Ureter (tissue), 1 donor: ENCODE measurements around the gene MINK1. TPM values are rescaled to one million over a fixed set of nuclear protein-coding genes. Genes with fewer than 3 reads are reported as not detected.
A peak's percentile ranks its signal among the peaks of the same experiment; 100 is the strongest.
"Not testable (repeated sequence)": the region's sequence is repeated elsewhere in the genome, so short reads cannot be mapped to it uniquely, and the experiment has no call there.

Experiments used
- DNase-seq: peaks from one replicate; pipeline ENCODE4 v3.0.0-alpha.2; 2020; ENCODE audit warnings: low spot score
- total RNA-seq: library from RNA; stranded (reverse); gene quantifications from one replicate; pipeline ENCODE4 v1.2.4, GENCODE V29; 2023
- donor health status: DM: yes; HTN: yes; CAD: no.

MINK1 gene
- total RNA-seq, 1 donor from 2014 or later = 119 TPM

DNA sequence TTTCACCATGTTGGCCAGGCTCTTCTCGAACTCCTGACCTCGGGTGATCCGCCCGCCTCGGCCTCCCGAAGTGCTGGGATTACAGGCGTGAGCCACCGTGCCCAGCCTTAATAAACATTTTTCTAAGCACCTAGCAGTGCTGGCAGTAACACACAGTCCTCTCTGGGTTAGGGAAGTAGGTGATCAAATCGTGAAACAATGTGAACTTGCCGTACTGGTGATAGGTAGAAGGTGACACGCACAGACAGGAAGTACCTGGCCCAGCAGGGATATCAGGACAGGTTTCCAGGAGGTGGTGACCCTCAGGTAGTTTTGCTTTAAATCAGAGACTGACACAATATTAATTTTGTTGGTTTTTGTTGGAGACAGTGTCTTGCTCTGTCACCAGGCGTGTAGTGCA, 21.7 kb upstream of the MINK1 start:
- no peak for DNase-seq

DNA sequence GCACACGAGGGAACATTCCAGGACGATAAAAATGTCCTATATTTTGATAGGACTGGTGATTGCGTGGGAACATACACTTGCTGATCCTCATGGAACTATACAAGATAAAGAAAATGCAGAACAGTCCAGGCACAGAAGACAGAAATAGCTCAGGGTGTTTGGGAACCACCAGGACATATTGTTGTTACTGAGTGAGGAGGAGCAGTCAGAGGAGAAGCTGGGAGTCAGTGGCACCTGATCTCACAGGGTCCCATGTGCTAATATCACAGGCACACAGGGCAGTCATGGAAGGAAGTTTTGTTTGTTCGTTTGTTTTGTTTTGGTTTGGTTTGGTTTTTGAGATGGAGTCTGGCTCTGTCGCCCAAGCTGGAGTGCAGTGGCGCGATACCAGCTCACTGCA, 20.4 kb upstream of the MINK1 start:
- no peak for DNase-seq

DNA sequence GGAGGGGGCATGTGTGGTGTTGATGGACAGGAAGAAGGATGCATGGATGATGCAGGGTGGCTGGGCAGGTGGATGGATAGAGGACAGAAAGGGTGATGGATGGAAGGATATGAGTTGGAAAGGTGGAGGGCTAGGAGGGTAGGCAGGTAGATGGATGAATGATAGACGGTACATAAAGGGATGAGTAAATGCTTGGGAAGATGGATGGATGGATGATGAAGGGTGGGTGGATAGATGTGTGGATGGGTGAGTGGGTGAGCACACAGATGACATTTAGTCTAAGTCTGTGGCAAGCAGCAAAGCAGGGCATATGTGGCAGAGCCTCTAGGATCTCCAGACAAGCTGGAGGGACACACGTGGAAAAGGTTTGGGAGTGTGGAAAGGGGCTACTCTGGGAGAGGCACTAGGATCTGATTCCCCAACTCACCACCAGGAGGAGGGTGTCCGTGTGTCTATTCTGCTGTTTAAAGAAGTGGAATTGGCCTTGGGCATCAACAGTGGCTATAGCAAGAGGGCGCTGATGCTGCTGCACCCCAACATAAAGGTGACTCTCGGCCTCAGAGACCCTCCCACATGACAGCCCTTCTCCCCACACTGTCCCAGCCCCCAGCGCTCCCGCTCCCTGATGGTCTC, 18.0 kb upstream of the MINK1 start:
- no peak for DNase-seq

DNA sequence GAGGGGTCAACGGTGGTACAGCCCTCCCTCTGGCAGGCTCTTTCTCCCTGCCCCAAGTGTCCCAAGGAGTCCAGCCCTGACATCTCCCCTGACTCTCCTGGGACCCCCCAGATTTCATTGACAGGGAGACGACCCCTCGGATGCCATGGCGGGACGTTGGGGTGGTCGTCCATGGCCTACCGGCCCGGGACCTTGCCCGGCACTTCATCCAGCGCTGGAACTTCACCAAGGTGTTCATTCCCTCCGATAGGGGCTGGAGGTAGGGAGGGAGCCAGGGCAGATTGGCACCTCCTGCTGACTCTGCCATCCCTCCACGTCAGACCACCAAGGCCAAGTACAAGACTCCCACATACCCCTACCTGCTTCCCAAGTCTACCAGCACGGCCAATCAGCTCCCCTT, 16.3 kb upstream of the MINK1 start:
- DNase-seq = no peak

DNA sequence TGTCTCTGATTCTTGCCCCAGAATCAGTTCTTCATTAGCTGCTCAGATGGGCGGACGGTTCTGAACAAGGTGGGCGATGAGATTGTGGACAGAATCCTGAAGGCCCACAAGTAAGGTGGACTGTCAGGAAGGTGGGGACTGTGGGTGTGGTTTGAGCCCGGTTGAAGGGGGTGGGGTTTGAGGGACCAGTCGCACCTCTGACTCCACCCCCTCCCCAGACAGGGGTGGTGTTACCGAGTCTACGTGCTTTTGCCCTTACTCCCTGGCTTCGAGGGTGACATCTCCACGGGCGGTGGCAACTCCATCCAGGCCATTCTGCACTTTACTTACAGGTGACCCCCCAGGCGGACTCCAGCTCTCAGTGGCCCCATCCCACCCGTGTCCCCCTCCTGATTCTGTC, 14.9 kb upstream of the MINK1 start:
- DNase-seq = no peak

DNA sequence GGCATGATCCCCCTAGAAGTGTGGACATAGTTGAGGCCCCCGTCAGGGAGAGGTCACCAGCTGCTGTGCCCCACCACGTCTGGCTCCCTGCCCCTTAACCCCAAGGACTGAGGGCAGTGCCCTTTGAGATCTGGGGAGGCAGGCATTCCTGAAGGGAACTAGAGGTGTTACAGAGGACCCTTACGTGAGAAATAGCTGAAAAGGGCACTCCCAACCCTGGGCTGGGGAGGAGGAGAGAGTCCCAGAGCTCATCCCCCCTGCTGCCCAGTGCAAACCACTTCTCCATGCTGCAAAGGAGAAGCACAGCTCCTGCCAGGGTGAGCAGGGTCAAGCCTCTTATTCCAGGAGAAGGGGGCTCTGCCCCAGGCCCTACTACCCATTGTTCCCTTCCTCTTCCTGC, 10.3 kb upstream of the MINK1 start:
- no peak for DNase-seq

DNA sequence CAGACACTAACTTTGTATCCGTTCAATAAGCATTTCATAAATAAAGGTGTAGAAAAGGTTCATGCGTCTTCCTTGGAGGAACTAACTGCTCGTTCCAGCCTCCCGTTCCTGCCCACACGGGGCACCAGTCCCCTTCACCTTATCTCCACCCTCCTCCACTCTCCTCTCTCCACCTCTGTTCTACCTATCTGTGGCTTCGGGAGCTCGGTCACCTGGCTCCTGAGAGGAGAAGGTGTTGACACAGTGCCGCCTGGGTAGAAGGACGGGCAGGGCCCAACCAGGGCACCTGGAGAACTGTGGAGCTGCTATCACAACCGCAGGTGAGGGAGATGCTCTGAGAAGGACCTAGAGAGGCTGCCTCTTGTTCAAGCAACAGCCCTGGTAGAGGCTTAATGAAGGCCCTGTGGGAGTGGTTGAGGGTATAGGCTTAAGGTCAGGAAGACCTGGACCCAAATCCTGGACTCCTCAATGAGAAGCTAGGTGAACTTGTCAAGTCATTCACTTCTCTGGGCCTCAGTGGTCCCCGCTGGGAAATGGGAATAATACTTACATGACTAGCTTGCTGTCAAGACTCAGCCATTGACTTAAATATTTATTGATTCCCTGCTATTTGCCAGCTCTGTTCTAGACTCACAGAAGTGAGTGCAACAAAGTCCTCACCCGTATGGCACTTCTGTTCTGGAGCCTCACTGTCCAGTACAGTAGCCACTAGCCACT, 9.6 kb upstream of the MINK1 start:
- no peak for DNase-seq

DNA sequence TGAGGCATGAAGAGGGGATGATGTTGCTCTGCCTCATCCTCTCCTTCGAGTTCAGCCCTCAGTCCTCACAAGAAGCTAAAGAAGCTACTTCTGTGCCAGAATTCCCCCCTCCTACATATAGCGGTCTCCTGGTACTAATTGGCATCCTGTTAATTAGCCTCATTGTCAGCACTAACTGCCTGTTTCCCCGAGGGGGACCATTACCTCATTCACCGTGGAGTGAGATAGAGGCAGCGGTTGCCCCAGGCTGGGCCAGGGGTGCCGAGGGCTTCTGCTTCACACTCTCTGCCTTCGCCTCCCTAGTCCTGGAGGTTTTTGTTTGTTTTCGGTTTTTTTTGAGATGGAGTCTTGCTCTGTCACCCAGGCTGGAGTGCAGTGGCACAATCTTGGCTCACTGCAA, 5.7 kb upstream of the MINK1 start:
- DNase-seq = no peak

DNA sequence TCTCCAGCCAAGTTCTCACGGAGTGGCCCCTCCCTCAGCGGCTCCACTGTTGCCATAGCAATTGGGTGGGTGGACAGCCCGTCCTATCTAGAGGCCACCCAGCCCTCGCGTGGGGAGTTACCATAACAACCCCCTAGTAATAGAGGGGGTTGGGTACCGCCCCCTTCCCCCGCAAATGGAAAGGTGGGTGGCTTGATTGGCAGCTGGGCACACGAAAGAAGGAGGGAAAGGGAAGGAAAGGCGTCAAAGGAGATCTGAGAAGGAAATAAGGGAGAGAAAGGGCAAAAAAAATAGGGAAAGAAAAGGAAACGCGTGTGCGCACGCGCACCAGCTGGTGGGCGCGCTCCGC, 337 bp upstream of the MINK1 start:
- DNase-seq = not testable (repeated sequence)

DNA sequence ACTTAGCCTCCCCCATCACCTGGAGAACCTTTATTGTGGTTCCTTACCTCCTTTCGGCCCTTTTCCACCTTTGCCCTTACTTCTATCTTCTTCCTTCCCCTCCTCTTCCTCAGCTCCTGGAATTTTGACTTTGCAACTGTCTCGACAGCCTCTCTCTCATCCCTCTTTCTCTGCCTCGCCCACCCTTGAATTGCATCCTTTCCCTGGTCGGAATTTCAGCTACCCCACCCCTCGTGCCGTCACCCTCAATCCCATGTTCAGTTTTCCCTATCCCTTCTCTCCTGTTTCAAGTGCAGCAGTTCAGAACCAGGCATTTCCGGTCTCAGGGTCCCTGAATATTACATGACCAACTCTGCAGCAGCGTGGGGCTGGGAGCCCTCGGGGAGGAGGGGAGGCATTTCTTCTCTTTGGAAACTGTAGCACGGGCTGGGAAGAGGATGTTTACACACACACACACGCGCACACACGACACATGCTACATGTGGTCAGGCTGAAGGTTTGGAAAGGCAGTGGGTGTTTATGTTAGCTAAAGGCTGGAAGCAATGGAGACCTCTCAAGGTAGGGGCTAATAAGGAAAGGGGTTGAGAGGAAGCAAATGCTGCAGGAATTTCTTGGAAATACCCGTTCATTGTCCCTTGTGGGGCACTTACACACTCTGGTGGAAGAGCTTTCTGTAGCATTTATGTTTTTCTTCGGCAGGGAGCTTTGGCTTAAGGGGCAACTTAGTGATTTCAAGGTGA, 971 bp downstream of the MINK1 start:
- peak; percentile 56 for DNase-seq

DNA sequence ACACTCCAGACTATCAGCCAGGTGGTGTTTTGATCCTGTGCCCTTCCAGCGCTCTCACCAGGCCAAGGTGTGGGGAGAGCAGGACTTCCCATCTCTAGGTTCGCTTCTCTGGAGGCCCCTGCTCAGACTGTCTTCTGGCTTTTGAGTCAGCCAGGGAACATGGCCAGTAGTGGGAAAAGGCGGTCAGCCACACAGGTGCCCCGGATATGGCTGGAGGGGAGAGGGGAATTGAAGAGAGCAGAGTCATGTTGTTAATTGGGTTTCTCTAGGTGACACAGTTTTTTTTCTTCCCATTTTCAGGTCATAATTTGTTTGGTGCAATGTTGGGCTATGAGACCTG, 1.5 kb downstream of the MINK1 start:
- DNase-seq = no peak

DNA sequence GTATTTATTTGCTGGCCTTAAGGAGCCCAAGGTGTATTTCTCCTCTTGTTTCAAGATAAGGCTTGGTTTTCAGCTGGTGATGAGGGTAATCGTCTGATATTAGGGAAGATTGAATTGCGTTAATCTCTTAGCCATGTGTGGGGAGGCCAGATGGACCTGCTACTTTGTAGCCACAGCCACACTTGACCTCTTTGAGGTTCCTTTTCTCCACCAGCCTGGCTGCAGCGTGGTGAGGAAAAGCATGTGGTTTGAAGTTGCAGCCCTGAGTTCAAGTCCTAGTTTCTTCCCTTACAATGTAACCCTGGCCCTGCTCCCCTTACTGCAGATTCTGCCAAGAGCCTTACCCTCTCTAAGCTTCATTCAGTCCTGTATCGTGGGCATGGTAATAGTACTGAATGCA, 3.1 kb downstream of the MINK1 start:
- no peak for DNase-seq

DNA sequence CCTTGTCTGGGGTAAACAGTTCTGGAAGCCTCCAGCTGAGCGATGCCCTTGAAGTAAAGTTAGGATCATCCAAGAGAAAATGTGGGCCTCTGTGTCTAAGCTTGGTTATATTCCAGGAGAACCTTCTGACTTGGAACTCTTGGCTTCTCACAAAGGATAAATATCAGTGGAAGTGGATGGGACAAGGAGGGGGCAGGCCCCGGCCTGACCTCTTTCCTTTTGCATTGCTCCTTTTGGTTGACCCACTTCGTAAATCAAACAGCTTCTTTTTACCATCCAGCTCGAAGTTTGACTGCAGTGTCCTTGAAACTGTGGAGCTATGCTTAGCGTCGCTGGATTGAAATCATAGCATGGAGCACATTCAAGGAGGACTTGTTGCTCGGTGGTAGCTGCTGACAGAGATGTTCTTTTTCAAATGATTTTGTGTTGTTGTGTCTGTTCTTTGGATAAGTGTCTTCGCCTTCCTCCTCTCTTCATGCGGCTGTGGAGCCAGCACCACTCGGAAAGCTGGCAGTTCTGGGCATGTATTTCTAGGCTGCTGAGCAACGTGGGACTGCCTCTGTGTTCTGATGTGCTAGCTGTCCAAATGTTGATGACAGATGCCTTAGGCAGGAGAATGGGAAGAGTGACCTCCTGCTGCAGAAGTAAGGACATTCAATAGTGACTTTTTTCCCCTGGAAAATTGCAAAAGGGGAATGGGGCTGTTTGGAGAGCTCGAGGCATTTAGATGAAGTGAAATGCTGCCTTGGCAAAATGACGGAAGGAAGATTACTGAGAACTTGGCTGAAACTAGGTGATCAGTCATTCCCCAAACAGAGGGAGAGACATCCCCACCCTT, 4.5 kb downstream of the MINK1 start:
- no peak for DNase-seq

DNA sequence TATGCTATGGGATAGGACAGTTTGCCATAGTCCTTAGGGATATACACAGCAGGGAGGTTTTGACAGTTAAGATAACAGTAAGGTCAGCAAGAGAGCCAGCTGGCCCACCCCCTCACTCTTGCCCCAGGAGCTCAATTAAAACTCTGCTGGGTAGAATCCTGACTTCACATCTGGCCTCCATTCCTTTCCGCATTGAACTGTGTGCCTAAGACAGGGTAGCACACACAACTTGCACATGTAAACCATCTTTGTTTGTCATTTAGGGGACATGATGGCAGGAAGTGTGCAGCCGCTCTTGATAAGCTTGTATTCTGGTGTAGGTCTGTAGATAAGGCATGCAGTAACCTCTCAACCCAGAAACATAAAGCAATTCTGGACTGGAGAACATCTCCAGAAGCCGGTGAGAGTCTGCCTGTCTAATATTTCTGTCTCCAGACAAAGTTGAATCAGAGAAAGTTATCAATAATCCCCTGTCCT, 5.2 kb downstream of the MINK1 start:
- no peak for DNase-seq

DNA sequence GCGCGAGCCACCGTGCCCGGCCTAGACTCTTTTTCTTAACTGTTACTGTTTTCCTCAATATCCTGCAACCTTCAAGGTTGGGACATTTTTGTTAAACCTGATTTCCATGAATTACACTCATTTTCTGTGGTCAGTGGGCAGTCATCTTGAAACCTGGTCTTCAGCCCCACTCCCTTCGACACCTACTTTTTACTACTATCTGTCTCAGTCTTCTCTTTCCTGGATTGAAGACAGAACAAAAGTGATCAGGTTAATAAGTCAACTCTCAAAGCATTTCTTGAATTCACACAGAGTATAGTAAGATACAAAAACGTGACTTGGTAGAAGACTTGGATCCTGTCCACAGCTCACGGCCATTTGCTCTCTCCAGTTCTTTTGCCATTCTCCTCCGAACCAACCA, 6.1 kb downstream of the MINK1 start:
- DNase-seq = no peak

DNA sequence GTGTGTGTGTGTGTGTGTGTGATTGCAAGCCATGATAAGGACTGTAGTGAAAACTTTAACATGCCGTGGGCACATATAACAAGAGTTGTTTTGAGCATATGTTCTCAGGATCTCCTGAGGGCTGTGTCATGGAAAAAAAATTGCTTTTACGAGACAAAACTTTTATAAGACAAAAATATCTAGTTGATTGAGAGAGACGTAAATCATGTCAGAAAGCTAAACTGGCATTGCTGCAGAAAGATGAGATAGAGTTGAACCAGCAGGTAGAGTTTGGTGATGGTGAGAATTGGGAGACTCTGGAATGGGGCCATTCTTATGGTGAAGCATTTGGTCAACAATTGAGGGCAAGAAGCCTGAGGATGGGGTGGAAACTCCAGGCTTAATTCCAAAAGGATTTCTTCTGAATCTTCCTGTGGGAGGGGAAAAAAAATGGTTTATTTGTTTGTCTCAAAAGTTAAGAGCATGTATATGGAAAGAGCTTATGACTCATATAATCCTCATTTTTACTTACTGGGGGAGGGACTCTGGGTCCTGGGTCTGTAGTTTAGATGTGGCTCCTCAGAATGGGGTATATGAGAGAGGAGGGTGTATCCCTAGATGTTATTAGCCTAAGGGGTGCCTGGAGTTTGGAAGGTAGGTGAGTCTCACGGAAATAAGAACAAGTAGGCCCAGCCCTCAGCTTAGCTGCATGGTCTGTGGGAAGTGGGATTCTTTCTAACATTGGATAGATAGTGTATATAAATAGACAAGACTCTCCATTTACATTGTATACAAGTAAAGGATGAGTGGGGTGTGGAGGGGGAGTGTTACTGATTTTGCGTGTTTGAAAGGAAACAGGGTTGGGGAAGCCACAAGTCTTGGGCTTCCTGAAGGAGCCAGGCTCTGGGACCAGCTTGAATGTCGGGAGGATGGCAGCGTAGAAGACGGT, 7.1 kb downstream of the MINK1 start:
- DNase-seq = no peak

DNA sequence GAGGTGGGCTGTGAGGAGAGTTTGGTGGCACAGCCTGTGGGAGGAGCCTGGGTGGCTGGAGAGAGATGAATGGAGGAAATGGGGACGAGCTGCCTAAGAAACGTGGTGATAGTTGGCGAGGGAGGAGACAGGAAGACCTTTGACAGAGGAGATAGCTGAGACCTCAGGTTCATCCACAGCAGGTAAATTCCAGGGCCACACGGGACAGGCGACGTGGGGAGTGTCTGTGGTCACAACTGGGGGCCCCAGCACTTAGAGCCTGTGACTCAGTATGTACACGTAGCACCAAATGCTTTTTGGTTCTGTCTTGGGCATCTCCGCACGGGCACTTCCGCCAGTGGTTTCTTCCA, 7.7 kb downstream of the MINK1 start:
- no peak for DNase-seq

DNA sequence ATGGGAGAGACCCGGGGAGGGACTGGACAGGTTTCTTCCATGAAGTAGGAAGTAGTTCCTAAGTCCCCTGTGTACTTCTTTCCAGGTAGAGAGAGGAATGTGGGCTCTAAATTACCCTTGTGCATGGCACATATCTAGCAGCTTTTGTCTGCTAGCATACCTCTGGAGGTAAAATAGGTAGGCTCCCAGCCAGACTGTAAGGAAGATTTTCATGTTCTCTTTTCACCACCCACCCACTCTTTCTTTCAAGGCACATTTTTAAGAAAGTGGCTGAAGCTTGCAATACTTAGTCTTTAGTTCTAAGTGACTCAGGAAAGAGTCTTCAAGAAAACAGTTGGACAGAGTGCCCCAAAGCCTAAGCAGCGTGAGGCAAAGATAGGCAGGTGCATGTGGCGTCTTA, 9.2 kb downstream of the MINK1 start:
- no peak for DNase-seq

DNA sequence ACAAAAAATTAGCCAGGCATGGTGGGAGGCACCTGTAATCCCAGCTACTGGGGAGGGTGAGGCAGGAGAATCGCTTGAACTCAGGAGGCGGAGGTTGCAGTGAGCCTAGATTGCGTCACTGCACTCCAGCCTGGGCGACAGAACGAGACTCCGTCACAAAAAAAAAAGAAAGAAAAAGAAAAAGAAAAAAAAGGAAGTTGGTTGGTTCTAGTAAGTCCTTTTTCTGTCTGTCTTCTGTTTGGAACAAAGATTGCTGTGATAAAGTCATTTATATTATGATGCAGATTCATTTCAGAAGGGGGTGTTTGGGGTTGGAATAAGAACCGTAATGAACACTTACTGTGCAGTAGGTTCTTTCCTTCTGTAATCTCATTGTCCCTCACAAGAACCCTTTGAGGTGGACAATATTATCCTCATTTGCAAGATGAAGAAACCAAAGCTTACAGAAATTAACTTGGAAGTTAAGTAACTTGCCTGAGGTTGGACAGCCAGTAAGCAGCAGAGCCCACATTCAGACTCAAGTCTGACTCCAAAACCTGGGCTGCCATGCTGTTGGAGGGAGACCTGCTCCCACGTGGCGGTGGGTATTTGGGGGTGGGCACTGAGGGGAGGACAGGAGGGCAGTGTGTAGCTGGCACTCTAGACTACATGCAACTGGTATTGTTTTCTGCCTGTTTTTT, 10.3 kb downstream of the MINK1 start:
- no peak for DNase-seq

DNA sequence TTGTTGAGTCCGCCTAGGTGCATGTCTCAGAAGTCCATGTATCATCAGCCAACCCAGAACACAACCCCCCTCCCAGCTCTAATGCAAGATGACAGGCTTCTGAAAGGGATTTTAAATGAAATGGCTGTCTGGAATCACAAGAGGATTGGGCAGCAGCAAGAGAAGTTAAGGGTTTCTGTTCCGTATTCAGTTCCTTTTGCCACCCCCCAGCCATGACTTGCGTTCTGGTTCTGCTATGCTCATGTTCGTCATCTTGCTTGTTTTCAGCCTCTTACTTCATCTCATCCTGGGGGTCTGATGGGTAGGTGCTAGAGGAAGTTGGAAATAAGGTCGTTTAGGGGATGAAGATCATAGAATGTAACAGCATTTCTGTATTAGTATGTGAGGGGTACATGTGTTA, 12.0 kb downstream of the MINK1 start:
- DNase-seq = no peak
